T-cell (primary cell): ENCODE data around the gene VPS11. TPM values are rescaled to one million over a fixed set of nuclear protein-coding genes. Genes with fewer than 3 reads are reported as not detected.
A peak's percentile ranks its signal among the peaks of the same experiment; 100 is the strongest.

Experiments
- ATAC-seq, 4 experiments: fragments of 200-7000 bp in 3 of 4; fragments of 150-1000 bp in 1 of 4; cut with Tn5 transposase; replicated peaks in 1 of 4; 1 replicate in 3 of 4; 2 replicates in 1 of 4; pipeline ENCODE4 v1.10.0; 2021; ENCODE audit warnings: moderate library complexity in 3 of 4, mild to moderate bottlenecking in 2 of 4, moderate number of reproducible peaks in 1 of 4
- CTCF ChIA-PET, 2 donors: fragments of 300-600 bp; sonication (Branson Sonifier 250); formaldehyde crosslinking; loops; one replicate each; lab custom pipeline; 2022; ENCODE audit warnings: antibody characterized with exemption in 2 of 2; lab: Charles Lee
- POLR2A ChIA-PET, 2 donors: fragments of 300-600 bp; sonication (Branson Sonifier 250); formaldehyde crosslinking; loops; one replicate each; lab custom pipeline; 2022; ENCODE audit warnings: antibody characterized with exemption in 2 of 2; lab: Charles Lee
- DNase-seq, 35 experiments: peaks; one replicate each; pipeline versions ENCODE4 v3.0.0 to v3.0.0-alpha.2; 2013 to 2023
- H3K27ac ChIP-seq: one replicate; pipeline ENCODE4 v1.5.1; 2013; ENCODE audit warnings: low read length
- H3K27me3 ChIP-seq, 2 experiments: replicated peaks in 1 of 2; 1 replicate in 1 of 2; 2 replicates in 1 of 2; pipeline versions ENCODE4 v1.6.1 to v1.7.0; 2013; ENCODE audit warnings: low read length in 1 of 2, mixed read lengths in 1 of 2; ENCODE audit not compliant: control insufficient read depth in 2 of 2, insufficient read depth in 2 of 2; ENCODE audit errors: extremely low read depth in 1 of 2
- H3K36me3 ChIP-seq, 2 donors: 1 replicate in 1 of 2; 2 replicates in 1 of 2; pipeline versions ENCODE4 v1.6.1 to v1.7.0; 2013; ENCODE audit warnings: low read length in 1 of 2; ENCODE audit not compliant: control insufficient read depth in 2 of 2, insufficient read depth in 1 of 2; ENCODE audit errors: extremely low read depth in 1 of 2
- H3K4me1 ChIP-seq, 2 experiments: 1 replicate in 1 of 2; 2 replicates in 1 of 2; pipeline versions ENCODE4 v1.6.1 to v1.7.0; 2013; ENCODE audit warnings: low read length in 2 of 2, mixed read lengths in 1 of 2; ENCODE audit not compliant: insufficient read depth in 2 of 2, control insufficient read depth in 1 of 2; ENCODE audit errors: extremely low read depth in 1 of 2
- H3K4me3 ChIP-seq, 2 donors: 1 replicate in 1 of 2; 2 replicates in 1 of 2; pipeline versions ENCODE4 v1.5.1 to v1.7.0; 2013; ENCODE audit warnings: mild to moderate bottlenecking in 2 of 2, low read length in 1 of 2, moderate library complexity in 1 of 2; ENCODE audit not compliant: control insufficient read depth in 1 of 2; ENCODE audit errors: extremely low read depth in 1 of 2
- H3K9me3 ChIP-seq: 2 replicates; pipeline ENCODE4 v1.7.0; 2013
- H3K27ac Mint-ChIP-seq, 2 donors: one replicate each; pipeline ENCODE4 v1.8.0; 2020 to 2021; ENCODE audit warnings: mild to moderate bottlenecking in 2 of 2, mixed read lengths in 2 of 2
- H3K27me3 Mint-ChIP-seq, 2 donors: one replicate each; pipeline ENCODE4 v1.8.0; 2021 to 2022; ENCODE audit warnings: mixed read lengths in 2 of 2
- H3K36me3 Mint-ChIP-seq: one replicate; pipeline ENCODE4 v1.8.0; 2021; ENCODE audit warnings: mixed read lengths
- H3K4me1 Mint-ChIP-seq, 3 donors: one replicate each; pipeline ENCODE4 v1.8.0; 2020 to 2022; ENCODE audit warnings: mixed read lengths in 3 of 3, mild to moderate bottlenecking in 1 of 3
- H3K4me3 Mint-ChIP-seq, 3 donors: one replicate each; pipeline ENCODE4 v1.8.0; 2020 to 2022; ENCODE audit warnings: mild to moderate bottlenecking in 3 of 3, mixed read lengths in 3 of 3, moderate library complexity in 3 of 3
- H3K9me3 Mint-ChIP-seq, 3 donors: one replicate each; pipeline ENCODE4 v1.8.0; 2020 to 2022; ENCODE audit warnings: mixed read lengths in 3 of 3
- WGBS: methylation state at CpG from one replicate; pipeline ENCODE4 v1.1.5; 2013; ENCODE audit warnings: missing lambda C conversion rate; ENCODE audit not compliant: insufficient coverage; 5-methylcytosine and 5-hydroxymethylcytosine counted together
- total RNA-seq, 35 experiments: library from RNA in 6 of 35; stranded (reverse) in 6 of 35; fragments of 120-200 nt in 1 of 35; gene quantifications; one replicate each; pipeline versions ENCODE4 v1.2.1 to v1.2.4 and lab custom pipeline; 2013 to 2026

Gene VPS11
- total RNA-seq, 5 donors from 2014 or later (not counting 1 experiment from before 2014, with no cell fraction given), result 59.5 to 69.8 (median 62.6) TPM

GRCh38 chr11:119106564-119107537 is 39.2 kb downstream of the VPS11 start, which contains the start of gene C2CD2L:
C2CD2L (plus strand) TSS chr11:119107344; CDS start chr11:119107742, 398 bp downstream.
- no peaks in the 10 kb centered on the region for H3K27me3 ChIP-seq
- peak within 1 kb of the TSS; percentile 81 to 94 (median 92) for H3K4me3 Mint-ChIP-seq
- WGBS, result under 1% methylated on average over 40 of the region's 49 CpGs
- no peaks in the 10 kb centered on the region for H3K9me3 ChIP-seq
- H3K36me3 ChIP-seq, result peaks cover 5 to 20% of the 10 kb centered on the region in 2 donors
- peak within 1 kb of the TSS; percentile 86 to 89 for H3K27ac Mint-ChIP-seq
- H3K4me1 ChIP-seq, result peaks cover 16 to 51% of the 10 kb centered on the region in 2 experiments
- H3K4me3 ChIP-seq, result peak within 1 kb of the TSS; percentile 69 to 83
- POLR2A ChIA-PET, result interaction anchor here (0.5 to 2.1 kb wide), 6 partner anchors 12 to 121 kb away, joined by 5 to 9 read pairs (median 8); partner anchors contain the start of genes HINFP (in 1 of the 2), HMBS (in 1 of the 2) and VPS11 (in 1 of the 2)
- DNase-seq (peak; percentile 68 to 94 (median 83)), ATAC-seq (peak; percentile 88 to 93 (median 89))
- peaks cover 15% of the 10 kb centered on the region for H3K36me3 Mint-ChIP-seq
- no peaks in the 10 kb centered on the region for H3K27me3 Mint-ChIP-seq
- peak within 1 kb of the TSS; percentile 52 for H3K27ac ChIP-seq
- peaks cover 49 to 61% (median 57%) of the 10 kb centered on the region in 3 donors for H3K4me1 Mint-ChIP-seq
- H3K9me3 Mint-ChIP-seq, result no peaks in the 10 kb centered on the region
- CTCF ChIA-PET, result interaction anchor here in 1 of 2 donors (0.6 to 1.4 kb wide), 9 partner anchors 8 to 231 kb away, joined by 3 to 8 read pairs (median 5); partner anchors contain the start of genes HINFP and VPS11

GRCh38 chr11:119107538-119108145 is 40.0 kb downstream of the VPS11 start:
- H3K27ac Mint-ChIP-seq, result peak overlapping the region; percentile 86 to 89
- CTCF ChIA-PET, result interaction anchor here in 1 of 2 donors (0.6 to 1.4 kb wide), 6 partner anchors 9 to 230 kb away, joined by 3 to 8 read pairs (median 5); partner anchors contain the start of gene HINFP
- H3K27ac ChIP-seq, result peak overlapping the region; percentile 52
- POLR2A ChIA-PET, result interaction anchor here (0.7 to 2.1 kb wide), 5 partner anchors 12 to 40 kb away, joined by 5 to 9 read pairs (median 8); partner anchors contain the start of genes HINFP (in 1 of the 2), HMBS (in 1 of the 2) and VPS11 (in 1 of the 2)
- peak overlapping the region; percentile 81 to 94 (median 92) for H3K4me3 Mint-ChIP-seq
- H3K9me3 ChIP-seq, result no peaks in the 10 kb centered on the region
- peaks cover 14 to 47% of the 10 kb centered on the region in 2 experiments for H3K4me1 ChIP-seq
- H3K36me3 ChIP-seq, result peaks cover 8 to 27% of the 10 kb centered on the region in 2 donors
- H3K9me3 Mint-ChIP-seq, result no peaks in the 10 kb centered on the region
- under 1% methylated on average over 57 of the region's 65 CpGs for WGBS
- no peaks in the 10 kb centered on the region for H3K27me3 Mint-ChIP-seq
- DNase-seq (peak in 2 of 35 experiments; percentile 8 to 29), ATAC-seq (peak; percentile 23 to 39 (median 31))
- peaks cover 49 to 54% (median 49%) of the 10 kb centered on the region in 3 donors for H3K4me1 Mint-ChIP-seq
- H3K27me3 ChIP-seq, result no peaks in the 10 kb centered on the region
- H3K36me3 Mint-ChIP-seq, result peaks cover 16% of the 10 kb centered on the region
- peak overlapping the region; percentile 69 to 83 for H3K4me3 ChIP-seq

GRCh38 chr11:119108146-119108856 is 40.7 kb downstream of the VPS11 start:
- peak overlapping the region; percentile 52 for H3K27ac ChIP-seq
- peaks cover 11 to 33% of the 10 kb centered on the region in 2 donors for H3K36me3 ChIP-seq
- no peaks in the 10 kb centered on the region for H3K9me3 ChIP-seq
- WGBS, result 15% methylated on average over 4 of the region's 8 CpGs
- Mint-ChIP-seq H3K4me1 (peaks cover 46 to 53% (median 47%) of the 10 kb centered on the region in 3 donors), H3K9me3 (no peaks in the 10 kb centered on the region), H3K4me3 (peak overlapping the region; percentile 81 to 94 (median 92)), H3K27me3 (no peaks in the 10 kb centered on the region), H3K27ac (peak overlapping the region; percentile 86 to 89), H3K36me3 (peaks cover 22% of the 10 kb centered on the region)
- peak overlapping the region; percentile 69 to 83 for H3K4me3 ChIP-seq
- DNase-seq (peak in 15 of 35 experiments; percentile 9 to 60 (median 30)), ATAC-seq (peak; percentile 24 to 43 (median 31))
- no peaks in the 10 kb centered on the region for H3K27me3 ChIP-seq
- POLR2A ChIA-PET, result no interaction called here
- peaks cover 13 to 41% of the 10 kb centered on the region in 2 experiments for H3K4me1 ChIP-seq
- CTCF ChIA-PET, result interaction anchor here in 1 of 2 donors (0.7 kb wide), 1 partner anchor 13 kb away, joined by 3 read pairs; the partner anchor contains the start of gene HINFP

GRCh38 chr11:119108857-119109221 is 41.2 kb downstream of the VPS11 start:
- DNase-seq (no peak), ATAC-seq (no peak)
- no peaks in the 10 kb centered on the region for H3K9me3 ChIP-seq
- POLR2A ChIA-PET, result interaction anchor here in 1 of 2 donors (1.1 kb wide), 1 partner anchor 53 kb away, joined by 3 read pairs; no protein-coding TSS in a partner anchor
- CTCF ChIA-PET, result interaction anchor here in 1 of 2 donors (0.7 to 1.2 kb wide), 3 partner anchors 10 to 13 kb away, joined by 3 to 5 read pairs (median 4); partner anchors contain the start of gene HINFP
- H3K4me3 ChIP-seq, result peak overlapping the region; percentile 69 to 83
- WGBS, result 75% methylated on average over 1 of the region's 2 CpGs
- H3K27me3 ChIP-seq, result no peaks in the 10 kb centered on the region
- Mint-ChIP-seq H3K4me3 (peak overlapping the region; percentile 81 to 94 (median 92)), H3K36me3 (peaks cover 26% of the 10 kb centered on the region), H3K27ac (peak overlapping the region; percentile 86 to 89), H3K4me1 (peaks cover 42 to 49% (median 43%) of the 10 kb centered on the region in 3 donors), H3K27me3 (no peaks in the 10 kb centered on the region), H3K9me3 (no peaks in the 10 kb centered on the region)
- H3K27ac ChIP-seq, result peak overlapping the region; percentile 52
- H3K4me1 ChIP-seq, result peaks cover 13 to 43% of the 10 kb centered on the region in 2 experiments
- H3K36me3 ChIP-seq, result peaks cover 11 to 39% of the 10 kb centered on the region in 2 donors

- no peaks in the 10 kb centered on the region for H3K27me3 Mint-ChIP-seq
- Histone ChIP-seq H3K27ac (no peak overlapping the region), H3K9me3 (no peaks in the 10 kb centered on the region), H3K27me3 (no peaks in the 10 kb centered on the region), H3K4me3 (no peak overlapping the region), H3K4me1 (peaks cover 13 to 53% of the 10 kb centered on the region in 2 experiments), H3K36me3 (peaks cover 14 to 47% of the 10 kb centered on the region in 2 donors)
- H3K36me3 Mint-ChIP-seq, result peaks cover 31% of the 10 kb centered on the region
- no peak for ATAC-seq
- WGBS, result 96% methylated on average over 3 of the region's 3 CpGs
- H3K4me3 Mint-ChIP-seq, result peak overlapping the region; percentile 81 to 94 (median 92)
- DNase-seq, result no peak
- ChIA-PET CTCF (interaction anchor here in 1 of 2 donors (1.0 to 1.2 kb wide), 2 partner anchors 9 to 11 kb away, joined by 4 to 5 read pairs; partner anchors contain the start of gene HINFP), POLR2A (interaction anchor here (0.6 to 1.1 kb wide), 3 partner anchors 54 to 94 kb away, joined by 3 read pairs; no protein-coding TSS in a partner anchor)
- peak overlapping the region; percentile 86 to 89 for H3K27ac Mint-ChIP-seq
- no peaks in the 10 kb centered on the region for H3K9me3 Mint-ChIP-seq
- H3K4me1 Mint-ChIP-seq, result peaks cover 43 to 49% (median 47%) of the 10 kb centered on the region in 3 donors
These were observed 42.2 kb downstream of the VPS11 start for GRCh38 chr11:119109843-119110242.
